K562 (cell line): ENCODE data around the gene SEC24C. TPM values are rescaled to one million over a fixed set of nuclear protein-coding genes. Genes with fewer than 3 reads are reported as not detected.
A peak's percentile ranks its signal among the peaks of the same experiment; 100 is the strongest.

Source experiments
- BDP1 ChIP-seq: IDR thresholded peaks from 3 replicates; pipeline ENCODE4 v1.6.1; 2011; ENCODE audit not compliant: insufficient read length, insufficient read depth
- CREBBP ChIP-seq: IDR thresholded peaks from one replicate; pipeline ENCODE4 v1.6.1; 2012; ENCODE audit warnings: low read depth, mild to moderate bottlenecking, control low read depth, inconsistent platforms, low read length
- E2F6 ChIP-seq, 2 experiments: IDR thresholded peaks; 2 replicates each; pipeline ENCODE4 v1.6.1; 2011; ENCODE audit warnings: borderline replicate concordance in 1 of 2, control low read depth in 1 of 2, low read depth in 1 of 2, low read length in 1 of 2, mild to moderate bottlenecking in 1 of 2, mixed read lengths in 1 of 2, moderate library complexity in 1 of 2; ENCODE audit not compliant: insufficient read depth in 1 of 2, insufficient read length in 1 of 2, poor library complexity in 1 of 2, severe bottlenecking in 1 of 2; ENCODE audit errors: extremely low read depth in 1 of 2
- ELF1 ChIP-seq: fragments of 200-800 bp; sonication (Bioruptor generic); IDR thresholded peaks from 2 replicates; pipeline ENCODE4 v1.6.1; 2016; ENCODE audit warnings: missing genetic modification characterization, missing compliant biosample characterization
- HLTF ChIP-seq: fragments of 450-650 bp; IDR thresholded peaks from 2 replicates; pipeline ENCODE4 v1.6.1; 2016
- KDM1A ChIP-seq, 2 experiments: fragments of 450-650 bp; IDR thresholded peaks; 2 replicates each; pipeline ENCODE4 v1.6.1; 2016; ENCODE audit warnings: mild to moderate bottlenecking in 2 of 2
- KLF13 ChIP-seq: fragments of 450-650 bp; IDR thresholded peaks from 2 replicates; pipeline ENCODE4 v1.6.1; 2016; ENCODE audit warnings: missing genetic modification characterization, low read depth, mild to moderate bottlenecking, missing compliant biosample characterization, moderate library complexity, borderline replicate concordance
- MAZ ChIP-seq, 2 experiments: fragments of 450-650 bp in 1 of 2; sonication (generic) in 1 of 2; formaldehyde crosslinking; IDR thresholded peaks in 1 of 2; conservative IDR thresholded peaks in 1 of 2; 2 replicates each; pipeline versions ENCODE4 v1.4.0 to v1.5.0; 2020; ENCODE audit warnings: mild to moderate bottlenecking in 1 of 2, missing genetic modification reagents in 1 of 2
- MCM2 ChIP-seq: fragments of 450-650 bp; IDR thresholded peaks from 2 replicates; pipeline ENCODE4 v1.6.1; 2017; ENCODE audit warnings: low read depth, mild to moderate bottlenecking
- NFATC3 ChIP-seq: fragments of 450-650 bp; IDR thresholded peaks from 2 replicates; pipeline ENCODE4 v1.6.1; 2017; ENCODE audit warnings: mild to moderate bottlenecking
- PML ChIP-seq: IDR thresholded peaks from 2 replicates; pipeline ENCODE4 v1.6.1; 2012; ENCODE audit warnings: low read length, inconsistent platforms
- SPI1 ChIP-seq: IDR thresholded peaks from 2 replicates; pipeline ENCODE4 v1.6.1; 2011; ENCODE audit warnings: low read depth, low read length, control low read depth, borderline replicate concordance
- TAF1 ChIP-seq: IDR thresholded peaks from 2 replicates; pipeline ENCODE4 v1.6.1; 2011; ENCODE audit warnings: mild to moderate bottlenecking, low read length, moderate library complexity; ENCODE audit not compliant: insufficient read depth, control insufficient read depth, severe bottlenecking; ENCODE audit errors: extremely low read depth
- TAF9B ChIP-seq: fragments of 450-650 bp; IDR thresholded peaks from 2 replicates; pipeline ENCODE4 v1.6.1; 2018; ENCODE audit warnings: mild to moderate bottlenecking; ENCODE audit not compliant: partially characterized antibody
- TARDBP ChIP-seq: fragments of 450-650 bp; IDR thresholded peaks from 2 replicates; pipeline ENCODE4 v1.6.1; 2016
- TCF3 ChIP-seq: sonication (generic); formaldehyde crosslinking; IDR thresholded peaks from 2 replicates; pipeline ENCODE4 v1.4.0; 2020; ENCODE audit warnings: mild to moderate bottlenecking, missing genetic modification reagents
- TFAM ChIP-seq: fragments of 250-450 bp; sonication (Bioruptor Pico); conservative IDR thresholded peaks from 2 replicates; pipeline ENCODE4 v1.5.0; 2021; ENCODE audit warnings: mild to moderate bottlenecking, moderate library complexity
- TRIM28 ChIP-seq: fragments of 450-650 bp; IDR thresholded peaks from 2 replicates; pipeline ENCODE4 v1.6.1; 2017
- ZKSCAN3 ChIP-seq: fragments of 250-450 bp; sonication (Bioruptor Pico); IDR thresholded peaks from 2 replicates; pipeline ENCODE4 v1.4.0; 2020
- ZNF224 ChIP-seq: sonication (generic); formaldehyde crosslinking; IDR thresholded peaks from 2 replicates; pipeline ENCODE4 v1.8.0; 2022; ENCODE audit warnings: mild to moderate bottlenecking, missing genetic modification reagents
- ZNF253 ChIP-seq: fragments of 250-450 bp; sonication (Bioruptor Pico); conservative IDR thresholded peaks from 2 replicates; pipeline ENCODE4 v1.6.1; 2021; ENCODE audit warnings: mild to moderate bottlenecking
- ZNF57 ChIP-seq: fragments of 450-650 bp; formaldehyde crosslinking; IDR thresholded peaks from 2 replicates; pipeline ENCODE4 v1.4.0; 2020; ENCODE audit warnings: mild to moderate bottlenecking, moderate library complexity
- ZNF589 ChIP-seq: fragments of 200-800 bp; sonication (Bioruptor generic); IDR thresholded peaks from 2 replicates; pipeline ENCODE4 v1.6.1; 2016; ENCODE audit warnings: low read depth, missing genetic modification characterization, missing compliant biosample characterization
- ZNF696 ChIP-seq: fragments of 250-450 bp; sonication (Bioruptor Pico); conservative IDR thresholded peaks from 2 replicates; pipeline ENCODE4 v1.4.0; 2020; ENCODE audit warnings: mild to moderate bottlenecking, moderate library complexity
- polyA plus RNA-seq, 8 experiments: library from polyadenylated mRNA; depleted of rRNA in 4 of 8; stranded (reverse) in 5 of 8; unstranded in 3 of 8; fragments of >200 nt; fragmentation: Nextera tagmentation in 2 of 8; fragmentation: Illumina TruSeq in 1 of 8; extraction: Ambion mirVana in 2 of 8; extraction: Trizol in 1 of 8; gene quantifications; 2 replicates each; pipeline versions ENCODE4 v1.2.1 to v1.2.3, GENCODE V29; 2011 to 2014; ENCODE audit warnings: inconsistent platforms in 1 of 8, missing spikeins in 1 of 8
- total RNA-seq, 7 experiments: library from RNA; depleted of rRNA in 6 of 7; stranded (reverse); fragments of >200 nt in 6 of 7; fragmentation: Illumina TruSeq in 2 of 7; extraction: Trizol in 2 of 7; gene quantifications; 2 replicates each; pipeline versions ENCODE4 v1.2.1 to v1.2.3, GENCODE V29; 2011 to 2021; ENCODE audit warnings: low replicate concordance in 1 of 7
- TF ChIP-seq, protein P1 (sequence below): sonication (generic); formaldehyde crosslinking; IDR thresholded peaks from 2 replicates; pipeline ENCODE4 v1.8.0; 2022; ENCODE audit warnings: mild to moderate bottlenecking, missing genetic modification reagents, borderline replicate concordance

SEC24C gene
- total and polyA plus RNA-seq, 9 of the 15 experiments (the other 6 are each of a cell fraction or from before 2014, with no cell fraction given) = 19.0 to 115 (median 70.5) TPM

- TF ChIP-seq, protein P1, sequence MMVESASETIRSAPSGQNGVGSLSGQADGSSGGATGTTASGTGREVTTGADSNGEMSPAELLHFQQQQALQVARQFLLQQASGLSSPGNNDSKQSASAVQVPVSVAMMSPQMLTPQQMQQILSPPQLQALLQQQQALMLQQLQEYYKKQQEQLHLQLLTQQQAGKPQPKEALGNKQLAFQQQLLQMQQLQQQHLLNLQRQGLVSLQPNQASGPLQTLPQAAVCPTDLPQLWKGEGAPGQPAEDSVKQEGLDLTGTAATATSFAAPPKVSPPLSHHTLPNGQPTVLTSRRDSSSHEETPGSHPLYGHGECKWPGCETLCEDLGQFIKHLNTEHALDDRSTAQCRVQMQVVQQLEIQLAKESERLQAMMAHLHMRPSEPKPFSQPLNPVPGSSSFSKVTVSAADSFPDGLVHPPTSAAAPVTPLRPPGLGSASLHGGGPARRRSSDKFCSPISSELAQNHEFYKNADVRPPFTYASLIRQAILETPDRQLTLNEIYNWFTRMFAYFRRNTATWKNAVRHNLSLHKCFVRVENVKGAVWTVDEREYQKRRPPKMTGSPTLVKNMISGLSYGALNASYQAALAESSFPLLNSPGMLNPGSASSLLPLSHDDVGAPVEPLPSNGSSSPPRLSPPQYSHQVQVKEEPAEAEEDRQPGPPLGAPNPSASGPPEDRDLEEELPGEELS = no peak; the same call in 1 of the 2 replicates
- TF ChIP-seq ELF1 (peak; percentile 86), TAF1 (peak; percentile 68), ZNF589 (CRISPR knock-in tag) (no peak), ZKSCAN3 (no peak), TAF9B (no peak), TFAM (CRISPR knock-in tag) (no peak), CREBBP (no peak), SPI1 (no peak), TARDBP (peak; percentile 95), KLF13 (tag) (peak; percentile 91; the same call in 1 of the 2 replicates), NFATC3 (no peak), ZNF696 (CRISPR knock-in tag) (no peak), MCM2 (no peak), PML (peak; percentile 83), ZNF57 (CRISPR knock-in tag) (no peak), MAZ (CRISPR knock-in tag; conservative IDR thresholded peaks at IDR 0.05 in 1 of 2, IDR thresholded peaks at IDR 0.05 in 1 of 2) (peak; percentile 90 to 98), ZNF224 (CRISPR knock-in tag) (no peak), E2F6 (IDR thresholded peaks at IDR 0.05; ENCODE audit: borderline replicate concordance in 1 of 2, extremely low read depth in 1 of 2, insufficient read depth in 1 of 2, insufficient read length in 1 of 2, low read depth in 1 of 2, low read length in 1 of 2, poor library complexity in 1 of 2, severe bottlenecking in 1 of 2) (peak; percentile 28 to 58), KDM1A (IDR thresholded peaks at IDR 0.05) (no peak), BDP1 (no peak), TRIM28 (no peak), TCF3 (no peak; the same call in 1 of the 2 replicates), HLTF (no peak), ZNF253 (CRISPR knock-in tag) (no peak)
Measured at GRCh38 chr10:73772281-73773151, 28.3 kb downstream of the SEC24C start (continued).
